Measurements from ENCODE around the gene ABO.
"Not testable (repeated sequence)": the region's sequence is repeated elsewhere in the genome, so short reads cannot be mapped to it uniquely, and the experiment has no call there.

Gene ABO

DNA sequence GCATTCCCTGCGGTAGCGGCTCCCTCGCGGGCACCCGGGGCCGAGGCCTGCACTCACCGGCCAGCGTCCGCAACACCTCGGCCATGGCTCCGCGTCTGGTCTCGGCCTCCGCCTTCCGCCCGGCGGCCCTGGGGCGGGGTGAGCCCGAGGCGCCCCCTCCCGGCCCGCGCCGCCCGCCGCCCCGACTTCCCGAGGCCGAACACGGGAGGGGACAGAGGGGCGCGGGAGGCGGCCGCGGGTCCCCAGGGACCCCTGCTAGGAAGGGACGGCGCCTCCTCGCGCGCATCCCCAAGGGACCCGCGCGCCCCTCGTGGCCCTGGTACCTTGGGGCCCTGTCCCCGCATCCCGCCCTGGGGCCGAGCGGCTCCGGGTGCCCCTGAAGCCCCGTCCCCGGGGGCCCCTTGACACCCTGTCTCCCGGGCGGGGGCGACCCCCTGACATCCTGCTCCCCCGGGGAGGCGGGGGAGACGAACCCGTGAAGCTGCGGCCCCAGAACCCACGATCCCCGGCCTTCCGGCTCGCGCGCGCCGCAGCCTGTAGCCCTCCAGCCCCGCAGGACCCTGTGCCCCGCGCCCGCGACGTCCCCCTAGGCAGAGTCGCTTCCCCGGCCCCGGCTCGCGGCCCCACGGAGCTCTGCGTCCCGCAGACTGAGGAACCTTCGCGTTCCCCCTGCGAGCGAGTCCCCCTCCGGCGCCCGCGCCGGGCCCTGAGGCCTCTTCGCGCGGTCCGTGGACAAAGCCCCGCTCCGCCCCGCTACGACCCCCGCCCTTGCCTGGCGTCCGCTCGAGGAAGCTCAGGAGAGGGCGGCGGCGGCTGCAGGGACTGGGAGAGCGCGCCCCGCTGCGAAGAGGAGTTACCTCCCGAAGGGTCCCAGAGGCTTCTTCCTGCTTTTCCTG, at the start of gene ABO:
ABO (minus strand) TSS at position 97 of the 896 bp plus-strand sequence.
- no peak within 1 kb of the TSS for H3K4me3 ChIP-seq (ENCODE audit: low read length)
- TF ChIP-seq ZNF274 (IDR thresholded peaks at IDR 0.05; ENCODE audit: low read depth, low read length) = no peak

DNA sequence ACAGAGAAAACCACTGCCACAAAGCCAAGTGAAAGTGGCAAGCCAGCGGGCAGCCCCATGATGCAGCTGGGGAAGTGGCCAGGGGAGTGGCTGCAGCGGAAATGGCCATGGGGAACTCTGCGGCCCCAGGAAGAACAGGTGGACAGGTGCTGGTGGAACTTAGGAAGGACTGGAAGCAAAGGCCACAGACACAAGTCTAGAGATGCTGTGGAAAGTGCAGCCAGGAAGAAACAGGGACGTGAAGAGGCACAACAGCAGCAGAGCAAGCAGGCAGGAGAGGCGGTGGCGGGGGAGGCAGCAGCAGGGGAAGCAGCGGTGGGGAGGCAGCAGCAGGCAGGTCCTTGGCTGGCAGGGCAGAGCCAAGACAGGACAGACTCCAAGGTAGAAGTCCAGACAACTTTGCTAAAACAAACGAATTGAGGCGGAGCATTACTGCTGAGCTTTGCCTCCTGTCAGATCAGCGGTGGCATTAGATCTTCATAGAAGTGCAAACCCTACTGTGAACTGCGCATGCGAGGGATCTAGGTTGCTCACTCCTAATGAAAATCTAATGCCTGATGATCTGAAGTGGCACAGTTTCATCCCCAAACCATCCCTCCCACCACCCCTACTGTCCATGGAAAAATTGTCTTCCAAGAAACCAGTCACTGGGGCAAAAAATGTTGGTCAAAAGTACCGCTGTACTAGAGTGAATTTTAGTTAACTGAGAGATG, 49.1 kb upstream of the ABO start:
- no peak overlapping the region for H3K4me3 ChIP-seq (ENCODE audit: low read length)

DNA sequence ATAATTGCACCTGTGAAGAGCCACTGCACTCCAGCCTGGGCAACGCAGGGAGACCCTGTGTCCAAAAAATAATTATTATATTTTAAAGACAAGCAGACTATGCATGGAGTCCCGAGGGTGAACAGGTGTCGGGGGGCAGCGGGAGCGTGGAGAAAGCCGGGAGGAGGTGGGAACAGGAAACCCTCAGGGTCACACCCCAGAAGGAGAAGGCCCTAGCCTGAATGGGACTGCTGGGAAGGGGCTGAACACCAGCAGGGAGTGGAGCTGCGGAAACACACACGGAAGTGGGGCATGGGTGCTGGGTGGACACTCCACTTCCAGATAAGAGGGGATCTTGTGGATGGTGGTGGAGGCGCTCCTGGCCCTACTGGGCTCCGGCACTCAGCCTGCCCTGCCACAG, 48.2 kb upstream of the ABO start:
- TF ChIP-seq ZNF274 (IDR thresholded peaks at IDR 0.05; ENCODE audit: low read depth, low read length) = no peak
- no peak overlapping the region for H3K4me3 ChIP-seq (ENCODE audit: low read length)

More for the DNA sequence above, 49.1 kb upstream of the ABO start:
- TF ChIP-seq ZNF274 (IDR thresholded peaks at IDR 0.05; ENCODE audit: low read depth, low read length) = no peak

DNA sequence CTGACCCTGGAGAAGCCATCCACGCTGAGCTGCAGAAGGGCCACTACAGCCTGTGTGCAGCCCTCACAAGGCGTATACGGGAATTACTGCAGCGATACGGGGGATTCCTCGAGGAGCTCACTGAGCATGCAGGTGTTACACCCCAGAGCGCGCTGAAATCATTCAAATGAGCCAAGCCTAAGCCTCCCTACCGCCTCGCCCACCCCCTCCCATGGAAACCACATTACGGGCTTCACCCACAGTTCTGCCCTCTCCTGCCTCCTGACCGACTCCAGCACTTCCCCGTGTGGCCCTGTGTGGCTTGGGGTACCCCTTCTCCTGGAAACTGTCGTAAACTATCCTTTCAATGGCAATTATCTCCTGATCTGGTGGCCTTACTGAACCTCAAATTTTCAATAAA, 47.7 kb upstream of the ABO start:
- no peak for TF ChIP-seq ZNF274 (IDR thresholded peaks at IDR 0.05; ENCODE audit: low read depth, low read length)
- no peak overlapping the region for H3K4me3 ChIP-seq (ENCODE audit: low read length)

DNA sequence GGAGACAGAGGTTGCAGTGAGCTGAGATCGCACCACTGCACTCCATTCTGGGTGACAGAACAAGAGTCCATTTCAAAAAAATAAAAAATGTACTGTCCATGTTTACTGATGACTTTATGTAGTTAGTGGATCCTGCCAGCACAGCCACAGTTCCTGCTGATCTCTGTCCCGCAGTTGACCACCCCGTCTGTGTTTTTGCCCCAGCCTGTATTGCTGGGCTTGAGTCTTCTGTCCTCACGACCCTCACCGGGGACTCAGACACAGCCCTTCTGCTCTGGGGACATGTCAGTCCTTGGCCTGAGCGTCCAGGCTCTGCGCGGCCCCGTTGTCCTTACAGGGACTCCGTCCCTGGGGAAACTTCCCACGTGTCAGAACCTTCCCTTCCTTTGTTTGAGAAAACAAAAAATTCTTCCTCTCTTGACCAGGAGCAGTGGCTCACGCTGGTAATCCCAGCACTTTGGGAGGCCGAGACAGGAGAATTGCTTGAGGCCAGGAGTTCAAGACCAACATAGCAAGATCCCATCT, 46.5 kb upstream of the ABO start:
- H3K4me3 ChIP-seq (ENCODE audit: low read length) = no peak overlapping the region
- TF ChIP-seq ZNF274 (IDR thresholded peaks at IDR 0.05; ENCODE audit: low read depth, low read length) = no peak

DNA sequence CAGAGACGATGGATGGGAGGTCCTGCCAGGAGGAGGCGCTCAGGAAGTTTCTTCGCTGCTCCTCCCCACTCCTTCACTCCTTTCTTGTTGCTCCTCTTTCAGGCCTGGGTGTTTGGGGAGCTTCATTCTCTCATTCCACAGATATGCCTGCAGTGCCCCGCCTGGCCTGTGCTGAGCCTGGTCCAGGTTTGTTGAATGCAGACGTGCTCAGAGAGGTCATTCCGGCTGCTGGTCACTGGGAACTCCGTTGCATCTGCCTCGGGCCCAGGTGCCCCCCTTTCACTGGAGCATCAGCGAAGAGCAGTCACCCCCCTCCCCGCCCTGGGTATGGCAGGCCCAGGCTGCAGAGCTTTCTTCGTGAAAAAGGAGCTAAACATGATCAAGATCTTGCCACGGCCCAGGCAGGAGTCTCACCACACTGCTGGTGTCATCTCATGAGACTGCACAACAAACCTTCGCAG, 45.5 kb upstream of the ABO start:
- H3K4me3 ChIP-seq (ENCODE audit: low read length) = no peak overlapping the region
- no peak for TF ChIP-seq ZNF274 (IDR thresholded peaks at IDR 0.05; ENCODE audit: low read depth, low read length)

DNA sequence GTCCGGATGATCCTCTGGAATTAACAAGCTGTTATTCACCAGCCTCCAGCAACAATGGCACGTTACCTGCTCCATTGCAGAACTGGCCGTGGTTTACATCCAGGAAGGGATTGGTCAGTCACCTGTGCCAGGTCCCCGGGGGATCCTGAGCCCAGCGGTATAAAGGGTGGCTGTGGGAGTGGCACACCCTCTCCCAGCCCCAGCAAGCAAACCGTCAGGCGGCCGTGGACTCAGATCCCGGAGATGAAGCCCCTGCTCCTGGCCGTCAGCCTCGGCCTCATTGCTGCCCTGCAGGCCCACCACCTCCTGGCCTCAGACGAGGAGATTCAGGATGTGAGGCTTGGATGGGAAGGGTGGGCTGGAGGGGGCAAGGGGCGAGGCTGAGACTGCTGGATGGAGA, 42.5 kb upstream of the ABO start:
- not testable (repeated sequence) for H3K4me3 ChIP-seq (ENCODE audit: low read length)

DNA sequence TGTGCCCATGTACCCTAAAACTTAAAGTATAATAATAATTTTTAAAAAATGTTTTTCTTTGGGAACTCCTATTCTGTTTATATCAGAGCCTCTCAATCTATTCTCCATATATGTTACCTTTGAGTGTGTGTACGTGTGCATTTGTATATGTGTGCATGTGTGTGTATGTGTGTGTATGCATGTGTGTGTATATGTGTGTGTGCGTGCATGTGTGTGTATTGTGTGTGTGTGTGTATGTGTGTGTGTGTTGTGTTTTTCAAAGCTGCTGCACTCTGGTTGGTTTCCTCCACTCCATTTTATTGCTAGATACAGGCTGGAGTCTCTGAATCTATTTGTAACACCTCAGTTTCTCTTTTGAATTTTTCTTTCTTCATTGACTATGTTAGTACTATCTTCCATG, 41.0 kb upstream of the ABO start:
- TF ChIP-seq ZNF274 (IDR thresholded peaks at IDR 0.05; ENCODE audit: low read depth, low read length) = no peak
- no peak overlapping the region for H3K4me3 ChIP-seq (ENCODE audit: low read length)

DNA sequence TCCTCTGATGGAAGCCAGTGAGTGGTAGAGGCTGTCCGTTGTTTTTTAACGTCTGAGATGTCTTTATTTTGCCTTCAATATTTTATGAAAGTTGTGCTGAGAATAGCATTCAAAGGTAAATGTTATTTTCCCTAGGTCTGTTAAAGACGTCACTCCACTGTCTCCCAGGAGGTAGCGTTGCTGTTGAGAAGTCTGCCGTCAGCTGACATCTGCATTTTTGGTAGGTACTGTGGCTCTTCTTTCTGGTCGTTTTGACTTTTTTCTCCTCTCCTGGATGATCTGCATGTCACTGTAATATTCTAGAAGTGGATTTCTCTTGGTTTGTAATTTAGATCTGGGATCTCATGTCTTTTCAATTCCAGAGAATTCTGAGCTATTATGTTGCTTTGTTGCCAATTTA, 34.6 kb upstream of the ABO start:
- TF ChIP-seq ZNF274 (IDR thresholded peaks at IDR 0.05; ENCODE audit: low read depth, low read length) = no peak
- no peak overlapping the region for H3K4me3 ChIP-seq (ENCODE audit: low read length)

DNA sequence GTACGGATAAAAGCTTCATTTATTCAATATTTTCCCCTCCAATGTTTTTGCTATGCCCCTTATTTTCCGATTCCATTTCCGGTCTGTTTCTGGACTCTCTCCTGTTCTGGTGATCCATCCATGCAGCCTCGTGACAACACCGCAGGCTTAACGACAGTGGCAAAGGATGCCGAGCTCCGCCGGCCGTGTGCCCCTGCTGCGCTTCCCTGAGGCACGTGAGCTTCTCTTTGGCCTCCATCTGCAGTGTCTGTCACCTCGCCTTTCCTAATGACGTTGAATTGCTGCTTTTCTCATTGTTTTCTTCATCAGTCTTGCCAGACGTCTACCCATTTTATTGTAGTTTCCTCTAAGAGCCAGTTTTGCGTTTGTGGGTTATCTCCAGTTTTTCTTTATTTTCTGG, 32.3 kb upstream of the ABO start:
- no peak for TF ChIP-seq ZNF274 (IDR thresholded peaks at IDR 0.05; ENCODE audit: low read depth, low read length)
- H3K4me3 ChIP-seq (ENCODE audit: low read length) = no peak overlapping the region

DNA sequence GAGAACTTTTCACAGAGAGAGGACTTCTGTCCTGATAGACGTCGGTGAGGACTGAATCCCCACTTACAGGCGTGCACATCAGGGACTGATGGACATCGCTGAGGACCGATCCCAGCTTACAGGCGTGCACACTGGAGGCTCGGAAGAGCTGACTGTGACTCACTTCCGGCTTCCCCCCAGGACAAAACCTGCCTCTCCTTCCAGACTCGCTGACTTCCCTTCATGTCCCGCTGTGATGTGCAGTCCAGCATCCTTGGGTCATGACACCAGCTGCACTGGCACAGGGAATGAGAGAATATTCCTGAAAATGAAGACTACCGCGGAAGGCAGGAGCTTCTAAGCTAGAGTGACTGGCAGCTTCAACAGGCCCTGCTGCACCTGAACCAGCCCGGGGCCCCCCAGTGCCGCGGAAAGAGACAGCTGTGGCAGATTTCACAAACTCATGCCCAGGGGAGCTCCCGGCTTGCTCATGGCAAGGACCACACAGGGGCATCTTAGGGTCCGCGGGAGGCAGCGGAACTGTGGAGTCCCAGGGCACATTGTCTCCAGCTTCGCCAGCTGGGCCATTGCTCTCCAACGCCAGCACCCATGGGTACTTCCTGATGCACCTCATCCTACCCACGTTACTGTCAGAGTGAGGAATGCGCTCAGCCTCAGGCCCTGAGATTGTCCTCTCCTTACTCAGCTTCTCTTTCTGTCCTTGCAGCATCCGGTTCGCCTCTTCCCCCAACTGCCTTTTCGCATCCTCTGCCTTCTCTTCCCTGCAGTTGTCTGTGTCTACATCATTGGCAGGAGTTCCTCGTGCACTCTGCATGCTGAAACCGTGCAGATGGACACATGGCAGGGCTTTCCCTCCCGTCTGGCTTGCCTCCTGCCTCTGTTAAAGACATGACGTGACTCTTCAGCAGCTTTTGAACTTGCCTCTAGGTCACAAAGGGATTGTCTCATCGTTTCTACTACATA, 31.5 kb upstream of the ABO start:
- no peak for TF ChIP-seq ZNF274 (IDR thresholded peaks at IDR 0.05; ENCODE audit: low read depth, low read length)
- H3K4me3 ChIP-seq (ENCODE audit: low read length) = no peak overlapping the region

DNA sequence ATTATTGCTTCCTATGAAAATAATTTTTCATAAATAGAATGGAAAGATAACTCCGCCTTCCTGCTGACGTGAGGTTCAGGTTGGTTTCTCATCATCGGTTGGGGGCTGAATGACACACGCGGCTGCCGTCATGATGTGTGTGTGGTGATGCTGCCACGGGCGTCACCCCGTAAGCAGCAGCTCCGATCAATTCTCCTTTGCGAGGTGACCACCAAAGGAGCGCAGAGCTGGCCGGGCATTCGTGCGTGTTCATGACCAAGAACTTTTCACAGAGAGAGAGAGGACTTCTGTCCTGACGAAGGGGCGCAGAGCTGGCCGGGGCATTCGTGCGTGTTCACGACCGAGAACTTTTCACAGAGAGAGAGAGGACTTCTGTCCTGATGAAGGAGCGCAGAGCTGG, 30.7 kb upstream of the ABO start:
- no peak overlapping the region for H3K4me3 ChIP-seq (ENCODE audit: low read length)
- no peak for TF ChIP-seq ZNF274 (IDR thresholded peaks at IDR 0.05; ENCODE audit: low read depth, low read length)

DNA sequence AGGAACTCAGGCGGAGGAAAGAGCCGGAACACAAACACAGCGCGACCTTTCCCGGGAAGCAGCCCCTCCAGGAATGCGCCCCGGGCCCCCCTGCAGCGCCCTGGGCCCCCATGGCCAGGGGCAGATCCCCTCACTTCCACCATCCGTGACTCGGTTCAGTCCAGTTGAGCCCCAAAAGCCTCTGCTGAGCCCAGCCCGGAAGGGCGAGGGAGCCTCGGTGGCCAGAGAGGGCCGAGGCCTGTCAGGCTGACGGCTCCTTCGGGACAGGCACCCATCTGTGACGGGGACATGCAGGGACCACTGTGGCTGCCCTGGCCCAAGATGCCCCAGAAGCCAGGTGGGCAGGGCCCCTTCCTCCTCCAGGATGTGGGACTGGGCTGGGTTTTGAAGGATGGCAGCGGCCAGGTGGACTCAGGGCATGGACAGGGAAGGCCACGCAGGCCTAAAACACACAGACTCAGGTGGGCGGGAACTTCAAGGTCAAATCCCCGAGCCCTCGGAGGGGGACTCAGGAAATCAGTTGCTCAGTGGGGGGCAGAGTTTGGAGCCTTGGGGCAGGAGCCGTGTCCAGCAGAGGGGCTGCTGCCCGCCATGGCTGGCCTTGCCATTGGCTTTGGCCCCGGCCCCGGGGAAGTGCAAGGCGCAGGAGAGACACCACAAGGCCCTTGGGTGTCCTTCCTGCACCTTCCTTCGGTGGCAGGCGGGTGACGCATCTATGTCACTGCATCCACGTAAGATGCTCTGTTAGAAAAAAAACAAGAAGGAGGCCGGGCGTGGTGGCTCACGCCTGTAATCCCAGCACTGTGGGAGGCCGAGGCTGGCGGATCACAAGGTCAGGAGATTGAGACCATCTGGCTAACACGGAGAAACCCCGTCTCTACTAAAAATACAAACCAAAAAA, 29.7 kb upstream of the ABO start:
- no peak for TF ChIP-seq ZNF274 (IDR thresholded peaks at IDR 0.05; ENCODE audit: low read depth, low read length)
- H3K4me3 ChIP-seq (ENCODE audit: low read length) = no peak overlapping the region

All from GM08714 (cell line).